Activated B cell treated with CpG ODN at 0.5 μM for 24 hours (primary cell): ENCODE measurements around the gene WHAMM. TPM values are rescaled to one million over a fixed set of nuclear protein-coding genes. Genes with fewer than 3 reads are reported as not detected.

Source experiments
- ATAC-seq: fragments of 200-7000 bp; cut with Tn5 transposase; one replicate; pipeline ENCODE4 v1.10.0; 2021; ENCODE audit warnings: low read depth, mild to moderate bottlenecking, moderate library complexity
- CTCF ChIA-PET: fragments of 350-600 bp; sonication (Branson Sonifier 250); formaldehyde crosslinking; loops from one replicate; lab custom pipeline; 2021; ENCODE audit warnings: antibody characterized with exemption; lab: Charles Lee
- POLR2A ChIA-PET: fragments of 350-600 bp; sonication (Branson Sonifier 250); formaldehyde crosslinking; loops from one replicate; lab custom pipeline; 2021; ENCODE audit warnings: antibody characterized with exemption; lab: Charles Lee
- DNase-seq: peaks from one replicate; pipeline ENCODE4 v3.0.0; 2022
- H3K27ac Mint-ChIP-seq: one replicate; pipeline ENCODE4 v1.8.0; 2020; ENCODE audit warnings: mixed read lengths
- H3K27me3 Mint-ChIP-seq: one replicate; pipeline ENCODE4 v1.8.0; 2021; ENCODE audit warnings: mixed read lengths
- H3K36me3 Mint-ChIP-seq: one replicate; pipeline ENCODE4 v1.8.0; 2021; ENCODE audit warnings: low read depth, mixed read lengths
- H3K4me1 Mint-ChIP-seq: one replicate; pipeline ENCODE4 v1.8.0; 2021; ENCODE audit warnings: mixed read lengths
- H3K4me3 Mint-ChIP-seq: one replicate; pipeline ENCODE4 v1.8.0; 2020; ENCODE audit warnings: mild to moderate bottlenecking, mixed read lengths
- H3K9me3 Mint-ChIP-seq: one replicate; pipeline ENCODE4 v1.8.0; 2020; ENCODE audit warnings: mixed read lengths
- intact Hi-C: fragments of 100-400 bp; cut with micrococcal nuclease; formaldehyde crosslinking; loops from one replicate; pipeline ENCODE4 v1.15.1; 2024
- total RNA-seq: library from RNA; stranded (reverse); gene quantifications from 2 replicates; pipeline ENCODE4 v1.2.3, GENCODE V29; 2022
- TF ChIP-seq, protein P1 (sequence below): fragments of 200-600 bp; IDR thresholded peaks from one replicate; pipeline ENCODE4 v1.8.0; 2022; ENCODE audit warnings: antibody characterized with exemption, mild to moderate bottlenecking

Gene WHAMM
- total RNA-seq, 1 donor from 2014 or later = 18.7 TPM

DNA sequence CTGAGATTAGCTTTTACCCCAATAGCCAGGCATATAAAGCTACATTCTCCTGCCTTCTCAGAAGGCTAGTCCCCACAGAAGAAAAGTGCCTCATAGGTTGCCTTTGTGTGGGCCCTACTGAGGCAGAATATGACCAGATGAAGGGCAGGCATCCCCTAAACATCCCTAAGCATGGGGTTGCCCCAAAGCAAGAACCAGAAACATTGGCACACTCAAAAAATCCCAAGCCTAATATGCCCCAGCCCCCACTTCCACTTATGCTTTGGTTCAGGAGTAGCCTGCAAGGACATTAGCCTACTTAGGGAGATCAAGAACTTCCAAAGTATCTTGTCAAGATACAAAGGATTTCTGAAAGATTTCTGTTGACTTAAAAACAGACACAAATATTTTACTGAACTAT, 29.7 kb downstream of the WHAMM start:
- Mint-ChIP-seq H3K9me3 (peaks cover 2% of the 10 kb centered on the region), H3K4me3 (no peak overlapping the region), H3K27me3 (no peaks in the 10 kb centered on the region), H3K36me3 (peaks cover 40% of the 10 kb centered on the region), H3K27ac (no peak overlapping the region), H3K4me1 (peaks cover 15% of the 10 kb centered on the region)
- ChIA-PET POLR2A (no interaction called here), CTCF (no interaction called here)
- TF ChIP-seq, protein P1, sequence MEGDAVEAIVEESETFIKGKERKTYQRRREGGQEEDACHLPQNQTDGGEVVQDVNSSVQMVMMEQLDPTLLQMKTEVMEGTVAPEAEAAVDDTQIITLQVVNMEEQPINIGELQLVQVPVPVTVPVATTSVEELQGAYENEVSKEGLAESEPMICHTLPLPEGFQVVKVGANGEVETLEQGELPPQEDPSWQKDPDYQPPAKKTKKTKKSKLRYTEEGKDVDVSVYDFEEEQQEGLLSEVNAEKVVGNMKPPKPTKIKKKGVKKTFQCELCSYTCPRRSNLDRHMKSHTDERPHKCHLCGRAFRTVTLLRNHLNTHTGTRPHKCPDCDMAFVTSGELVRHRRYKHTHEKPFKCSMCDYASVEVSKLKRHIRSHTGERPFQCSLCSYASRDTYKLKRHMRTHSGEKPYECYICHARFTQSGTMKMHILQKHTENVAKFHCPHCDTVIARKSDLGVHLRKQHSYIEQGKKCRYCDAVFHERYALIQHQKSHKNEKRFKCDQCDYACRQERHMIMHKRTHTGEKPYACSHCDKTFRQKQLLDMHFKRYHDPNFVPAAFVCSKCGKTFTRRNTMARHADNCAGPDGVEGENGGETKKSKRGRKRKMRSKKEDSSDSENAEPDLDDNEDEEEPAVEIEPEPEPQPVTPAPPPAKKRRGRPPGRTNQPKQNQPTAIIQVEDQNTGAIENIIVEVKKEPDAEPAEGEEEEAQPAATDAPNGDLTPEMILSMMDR = no peak
- intact Hi-C loops = no loop called here
- no peak for ATAC-seq
- no peak for DNase-seq

DNA sequence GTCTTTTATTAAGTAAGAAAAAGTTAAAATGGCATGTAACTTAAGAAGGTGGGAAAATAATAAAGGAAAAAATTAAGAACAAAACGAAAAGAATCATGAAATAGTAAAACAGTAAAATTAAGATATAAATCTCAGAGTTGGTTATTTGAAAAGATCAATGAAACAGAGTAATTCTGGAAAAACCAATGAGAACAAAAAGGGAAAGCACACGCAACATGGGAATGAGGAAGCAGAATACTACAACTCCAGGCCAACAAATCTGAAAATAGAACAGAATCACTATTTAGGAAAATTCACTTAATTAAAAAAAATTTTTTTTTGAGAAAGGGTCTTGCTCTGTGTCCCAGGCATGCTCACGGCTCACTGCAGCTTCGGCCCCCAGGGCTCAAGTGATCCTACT, 30.7 kb downstream of the WHAMM start:
- POLR2A ChIA-PET = no interaction called here
- no peak for DNase-seq
- TF ChIP-seq, protein P1 = no peak
- Mint-ChIP-seq H3K36me3 (peaks cover 33% of the 10 kb centered on the region), H3K9me3 (peaks cover 2% of the 10 kb centered on the region), H3K27me3 (no peaks in the 10 kb centered on the region), H3K4me3 (no peak overlapping the region), H3K27ac (no peak overlapping the region), H3K4me1 (peaks cover 22% of the 10 kb centered on the region)
- CTCF ChIA-PET = no interaction called here
- ATAC-seq = no peak
- intact Hi-C loops = no loop called here

DNA sequence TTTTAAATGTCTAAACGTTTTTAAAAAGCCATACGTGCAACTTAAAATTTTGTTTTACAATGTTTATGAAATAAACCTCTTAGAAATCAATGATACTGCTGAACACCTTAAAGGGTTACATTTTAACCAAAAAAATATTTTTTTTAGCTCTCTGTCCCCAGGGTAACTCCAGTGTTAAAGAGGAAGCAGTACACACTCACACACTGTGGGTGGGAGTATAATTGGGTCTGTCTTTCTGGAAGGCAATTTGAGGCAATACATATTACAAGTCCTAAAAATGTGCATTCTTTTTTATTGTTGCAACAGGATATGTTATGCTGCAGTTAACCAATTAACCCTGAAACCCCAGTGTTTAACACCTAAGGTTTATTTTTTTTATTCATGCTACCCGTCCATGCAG, 34.1 kb downstream of the WHAMM start:
- intact Hi-C loops = loop anchor here (1.0 kb wide), 1 partner anchor 13 kb away; no protein-coding TSS in a partner anchor
- DNase-seq (no peak), ATAC-seq (no peak)
- H3K4me1 Mint-ChIP-seq = peaks cover 31% of the 10 kb centered on the region
- POLR2A ChIA-PET = interaction anchor here (0.8 to 2.1 kb wide), 3 partner anchors 33 to 146 kb away, joined by 5 to 12 read pairs (median 12); partner anchors contain the start of gene RAMAC
- H3K9me3 Mint-ChIP-seq = no peaks in the 10 kb centered on the region
- TF ChIP-seq, protein P1 = no peak
- no peaks in the 10 kb centered on the region for H3K27me3 Mint-ChIP-seq
- peak overlapping the region; percentile 53 for H3K27ac Mint-ChIP-seq
- peaks cover 2% of the 10 kb centered on the region for H3K36me3 Mint-ChIP-seq
- peak overlapping the region; percentile 28 for H3K4me3 Mint-ChIP-seq
- CTCF ChIA-PET = no interaction called here

DNA sequence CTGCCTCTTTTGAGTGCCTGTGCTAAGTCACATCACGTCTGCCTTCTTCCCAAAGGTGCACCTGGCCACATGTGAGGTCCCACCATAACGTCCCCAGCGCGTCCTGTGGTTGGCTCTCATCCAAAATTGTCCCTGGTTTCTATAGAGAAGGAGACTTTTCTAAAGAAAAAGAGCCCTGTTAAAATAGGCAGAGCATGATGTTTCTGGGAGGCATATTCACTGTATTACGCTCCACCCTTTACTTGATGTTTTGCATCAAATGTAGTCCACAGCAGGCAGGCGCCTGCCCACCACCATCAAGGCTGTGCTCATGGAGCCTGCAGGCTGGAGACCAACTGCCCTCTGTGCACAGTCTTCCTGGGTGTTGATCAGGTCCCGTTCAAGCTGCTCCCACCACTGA, 36.3 kb downstream of the WHAMM start:
- no peaks in the 10 kb centered on the region for H3K36me3 Mint-ChIP-seq
- DNase-seq (no peak), ATAC-seq (no peak)
- ChIA-PET CTCF (interaction anchor here (1.7 to 2.9 kb wide), 2 partner anchors 13 to 166 kb away, joined by 5 to 7 read pairs; partner anchors contain the start of gene C15orf40), POLR2A (interaction anchor here (0.6 to 1.7 kb wide), 8 partner anchors 10 to 305 kb away, joined by 3 to 10 read pairs (median 6); partner anchors contain the start of genes BTBD1 and RPS17)
- H3K9me3 Mint-ChIP-seq = no peaks in the 10 kb centered on the region
- TF ChIP-seq, protein P1 = no peak
- H3K27me3 Mint-ChIP-seq = no peaks in the 10 kb centered on the region
- intact Hi-C loops = loop anchor here (2.0 kb wide), 1 partner anchor 305 kb away; the partner anchor contains the start of gene RPS17
- H3K27ac Mint-ChIP-seq = peak overlapping the region; percentile 44
- no peak overlapping the region for H3K4me3 Mint-ChIP-seq
- H3K4me1 Mint-ChIP-seq = peaks cover 38% of the 10 kb centered on the region

DNA sequence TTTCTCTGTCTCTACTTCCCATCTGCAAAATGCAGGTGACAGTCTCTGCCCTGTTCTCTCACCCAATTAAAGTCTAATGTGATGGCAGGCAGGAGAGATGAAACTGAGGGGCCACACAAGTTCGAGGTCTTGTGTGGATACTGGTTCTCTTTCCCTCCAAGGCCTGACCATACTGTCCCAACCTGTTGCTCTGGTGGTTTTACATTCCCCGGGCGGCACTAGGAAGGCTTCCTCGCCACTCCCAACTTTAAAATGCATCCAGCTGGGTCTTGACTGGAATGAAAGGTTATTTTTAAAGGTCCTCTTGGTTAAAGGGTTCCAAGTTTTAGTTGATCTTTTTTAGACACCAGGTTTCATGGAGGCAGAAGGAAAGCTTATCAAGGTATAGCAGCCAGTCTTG, 37.2 kb downstream of the WHAMM start:
- Mint-ChIP-seq H3K9me3 (no peaks in the 10 kb centered on the region), H3K4me3 (no peak overlapping the region), H3K27me3 (no peaks in the 10 kb centered on the region), H3K27ac (no peak overlapping the region), H3K4me1 (peaks cover 37% of the 10 kb centered on the region), H3K36me3 (no peaks in the 10 kb centered on the region)
- TF ChIP-seq, protein P1 = no peak
- DNase-seq = no peak
- intact Hi-C loops = no loop called here
- ATAC-seq = no peak
- ChIA-PET POLR2A (no interaction called here), CTCF (interaction anchor here (2.9 kb wide), 1 partner anchor 14 kb away, joined by 7 read pairs; no protein-coding TSS in a partner anchor)
